ENCODE results near the gene TBK1. TPM values are rescaled to one million over a fixed set of nuclear protein-coding genes. Genes with fewer than 3 reads are reported as not detected.

The TBK1 gene
- total and polyA plus RNA-seq, 2 of the 13 experiments (the other 11 are each of a cell fraction or from before 2014, with no cell fraction given), result 10.3 to 25.2 TPM

DNA sequence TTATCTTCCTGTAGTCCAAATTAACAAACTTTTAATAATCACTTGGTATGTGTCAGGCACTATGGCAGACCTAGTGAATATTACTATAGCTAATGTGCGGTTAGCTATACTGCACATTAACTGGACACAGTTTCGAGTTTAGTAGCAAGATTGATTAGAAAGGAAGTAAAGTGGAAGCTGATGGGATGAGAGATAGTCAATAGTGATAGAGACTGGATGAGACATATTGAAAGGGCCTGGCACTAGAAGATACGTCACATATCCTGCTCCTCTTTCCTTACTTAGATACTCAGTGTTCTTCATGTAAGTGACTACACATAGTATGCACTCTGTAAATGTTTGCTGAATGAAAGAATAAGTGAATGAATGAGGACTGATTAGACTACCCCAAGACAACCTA lies 5.5 kb downstream of the TBK1 start (continued):
- TF ChIP-seq, protein P1, sequence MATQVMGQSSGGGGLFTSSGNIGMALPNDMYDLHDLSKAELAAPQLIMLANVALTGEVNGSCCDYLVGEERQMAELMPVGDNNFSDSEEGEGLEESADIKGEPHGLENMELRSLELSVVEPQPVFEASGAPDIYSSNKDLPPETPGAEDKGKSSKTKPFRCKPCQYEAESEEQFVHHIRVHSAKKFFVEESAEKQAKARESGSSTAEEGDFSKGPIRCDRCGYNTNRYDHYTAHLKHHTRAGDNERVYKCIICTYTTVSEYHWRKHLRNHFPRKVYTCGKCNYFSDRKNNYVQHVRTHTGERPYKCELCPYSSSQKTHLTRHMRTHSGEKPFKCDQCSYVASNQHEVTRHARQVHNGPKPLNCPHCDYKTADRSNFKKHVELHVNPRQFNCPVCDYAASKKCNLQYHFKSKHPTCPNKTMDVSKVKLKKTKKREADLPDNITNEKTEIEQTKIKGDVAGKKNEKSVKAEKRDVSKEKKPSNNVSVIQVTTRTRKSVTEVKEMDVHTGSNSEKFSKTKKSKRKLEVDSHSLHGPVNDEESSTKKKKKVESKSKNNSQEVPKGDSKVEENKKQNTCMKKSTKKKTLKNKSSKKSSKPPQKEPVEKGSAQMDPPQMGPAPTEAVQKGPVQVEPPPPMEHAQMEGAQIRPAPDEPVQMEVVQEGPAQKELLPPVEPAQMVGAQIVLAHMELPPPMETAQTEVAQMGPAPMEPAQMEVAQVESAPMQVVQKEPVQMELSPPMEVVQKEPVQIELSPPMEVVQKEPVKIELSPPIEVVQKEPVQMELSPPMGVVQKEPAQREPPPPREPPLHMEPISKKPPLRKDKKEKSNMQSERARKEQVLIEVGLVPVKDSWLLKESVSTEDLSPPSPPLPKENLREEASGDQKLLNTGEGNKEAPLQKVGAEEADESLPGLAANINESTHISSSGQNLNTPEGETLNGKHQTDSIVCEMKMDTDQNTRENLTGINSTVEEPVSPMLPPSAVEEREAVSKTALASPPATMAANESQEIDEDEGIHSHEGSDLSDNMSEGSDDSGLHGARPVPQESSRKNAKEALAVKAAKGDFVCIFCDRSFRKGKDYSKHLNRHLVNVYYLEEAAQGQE (IDR thresholded peaks at IDR 0.05; ENCODE audit: borderline replicate concordance in 1 of 2, low read depth in 1 of 2, low read length in 2 of 2), result no peak
- TF ChIP-seq ZNF292 (CRISPR knock-in tag; IDR thresholded peaks at IDR 0.05; ENCODE audit: borderline replicate concordance, low read depth) (no peak), HMG20B (CRISPR knock-in tag; conservative IDR thresholded peaks at IDR 0.05) (no peak), IKZF1 (IDR thresholded peaks at IDR 0.05) (no peak), ETV5 (CRISPR knock-in tag; IDR thresholded peaks at IDR 0.05; ENCODE audit: borderline replicate concordance) (no peak), GATAD2A (CRISPR knock-in tag; IDR thresholded peaks at IDR 0.05) (no peak), NAIF1 (CRISPR knock-in tag; IDR thresholded peaks at IDR 0.05; ENCODE audit: borderline replicate concordance) (no peak)

- intact Hi-C loops (cut with micrococcal nuclease; ENCODE audit: unreplicated experiment), result no loop called here
- TF ChIP-seq ZNF781 (CRISPR knock-in tag; IDR thresholded peaks at IDR 0.05; ENCODE audit: borderline replicate concordance, not compliant biosample characterization), result no peak
- no peak for TF ChIP-seq ZFP36 (IDR thresholded peaks at IDR 0.05; ENCODE audit: borderline replicate concordance, low read depth, low read length, partially characterized antibody)
- TF ChIP-seq TIGD3 (CRISPR knock-in tag; IDR thresholded peaks at IDR 0.05; ENCODE audit: borderline replicate concordance), result no peak
- no peak for TF ChIP-seq E2F2 (CRISPR knock-in tag; IDR thresholded peaks at IDR 0.05; ENCODE audit: borderline replicate concordance)
- TF ChIP-seq ZNF878 (CRISPR knock-in tag; IDR thresholded peaks at IDR 0.05), result no peak
- no peak for TF ChIP-seq MIER3 (CRISPR knock-in tag; IDR thresholded peaks at IDR 0.05; ENCODE audit: borderline replicate concordance)
- no peak for TF ChIP-seq SKIL (CRISPR knock-in tag; IDR thresholded peaks at IDR 0.05; ENCODE audit: borderline replicate concordance)
- no peak for TF ChIP-seq ZNF629 (CRISPR knock-in tag; conservative IDR thresholded peaks at IDR 0.05)
- no peak for TF ChIP-seq ARNT2 (CRISPR knock-in tag; IDR thresholded peaks at IDR 0.05; ENCODE audit: low read depth)
These were observed 6.0 kb downstream of the TBK1 start for GRCh38 chr12:64457923-64458322.

More at GRCh38 chr12:64457923-64458322, 6.0 kb downstream of the TBK1 start:
- WGBS (ENCODE audit: low lambda C conversion rate), result 83% methylated on average over 4 of the region's 4 CpGs
- no peak for FAIRE-seq
- no peak for DNase-seq (ENCODE audit: low spot score)
- no peaks in the 10 kb centered on the region for H3K9me3 ChIP-seq (ENCODE audit: low read length)
- H3K4me3 ChIP-seq (replicated peaks in 1 of 3; ENCODE audit: insufficient read depth in 1 of 3, low read depth in 2 of 3, low read length in 3 of 3), result no peak overlapping the region
- H3K4me2 ChIP-seq (ENCODE audit: low read depth, low read length), result no peak overlapping the region
- H3K36me3 ChIP-seq (replicated peaks in 1 of 2; ENCODE audit: control insufficient read depth in 1 of 2, insufficient read depth in 2 of 2, low read length in 2 of 2), result peaks cover 2 to 16% of the 10 kb centered on the region in 2 experiments
- no TSS peak for BruUV-seq (replicated peaks)
- H3K9ac ChIP-seq (ENCODE audit: insufficient read depth, low read depth, low read length), result no peak overlapping the region
- H2AFZ ChIP-seq (ENCODE audit: low read length), result no peak overlapping the region
- H3K79me2 ChIP-seq (ENCODE audit: insufficient read depth, low read length), result peaks cover 59% of the 10 kb centered on the region
- H3K27me3 ChIP-seq (ENCODE audit: control insufficient read depth in 1 of 2, insufficient read depth in 2 of 2, low read length in 2 of 2), result no peaks in the 10 kb centered on the region
- no peak for ATAC-seq
- no peak overlapping the region for H3K27ac ChIP-seq (ENCODE audit: extremely low read length, insufficient read depth, low read length)
- ChIA-PET CTCF (ENCODE audit: low intra/inter-chr PET ratio, low total read pairs) (no interaction called here), POLR2A (no interaction called here)
- H3K4me1 ChIP-seq (ENCODE audit: insufficient read depth, low read length), result peaks cover 68% of the 10 kb centered on the region
- in situ Hi-C loops (cut with HindIII; ENCODE audit: extremely low pct_ligation_motif_present, low pct_unique_long_range_greater_than_20kb), result no loop called here
- peaks cover 5% of the 10 kb centered on the region; the same call in 1 of the 2 replicates for H4K20me1 ChIP-seq (ENCODE audit: insufficient read depth, low read length)
